Gastroesophageal sphincter (tissue), 4 donors: ENCODE measurements around the gene SEC23B. TPM values are rescaled to one million over a fixed set of nuclear protein-coding genes. Genes with fewer than 3 reads are reported as not detected.

Source experiments
- ATAC-seq: fragments of 150-250 bp; one replicate; pipeline ENCODE4 v1.9.1; 2016; ENCODE audit warnings: mild to moderate bottlenecking, moderate library complexity
- H3K27ac ChIP-seq, 4 donors: fragments of 200-600 bp; sonication (generic) in 3 of 4; 1 replicate in 3 of 4; 2 replicates in 1 of 4; pipeline ENCODE4 v1.5.1; 2016 to 2019
- H3K27me3 ChIP-seq: fragments of 200-600 bp; sonication (generic); one replicate; pipeline ENCODE4 v1.5.1; 2019
- H3K36me3 ChIP-seq, 2 donors: fragments of 200-600 bp; sonication (generic); one replicate each; pipeline ENCODE4 v1.5.1; 2019; ENCODE audit warnings: control low read depth in 1 of 2
- H3K4me1 ChIP-seq, 3 donors: fragments of 200-600 bp; sonication (generic); 1 replicate in 2 of 3; 2 replicates in 1 of 3; pipeline ENCODE4 v1.5.1; 2016 to 2019; ENCODE audit warnings: control low read depth in 2 of 3
- H3K4me3 ChIP-seq, 2 donors: fragments of 200-600 bp; sonication (generic); one replicate each; pipeline ENCODE4 v1.5.1; 2019; ENCODE audit warnings: mild to moderate bottlenecking in 1 of 2, moderate library complexity in 1 of 2
- H3K9me3 ChIP-seq, 3 donors: fragments of 200-600 bp; sonication (generic); one replicate each; pipeline ENCODE4 v1.5.1; 2017 to 2019; ENCODE audit warnings: control low read depth in 2 of 3
- CTCF ChIP-seq, 4 experiments: fragments of 200-600 bp in 2 of 4; fragments of 450-650 bp in 2 of 4; sonication (generic) in 1 of 4; IDR thresholded peaks; one replicate each; pipeline ENCODE4 v1.5.1; 2017 to 2019; ENCODE audit warnings: antibody characterized with exemption in 4 of 4, mild to moderate bottlenecking in 2 of 4, moderate library complexity in 2 of 4
- EP300 ChIP-seq: sonication (generic); formaldehyde crosslinking; IDR thresholded peaks from one replicate; pipeline ENCODE4 v1.6.1; 2017; ENCODE audit warnings: antibody characterized with exemption, mild to moderate bottlenecking
- POLR2A ChIP-seq, 2 donors: fragments of 450-650 bp; IDR thresholded peaks; one replicate each; pipeline ENCODE4 v1.6.1; 2017; ENCODE audit warnings: antibody characterized with exemption in 2 of 2, mild to moderate bottlenecking in 2 of 2, moderate library complexity in 1 of 2
- POLR2AphosphoS5 ChIP-seq: sonication (generic); formaldehyde crosslinking; IDR thresholded peaks from one replicate; pipeline ENCODE4 v1.6.1; 2017; ENCODE audit warnings: antibody characterized with exemption
- WGBS, 2 donors: methylation state at CpG; one replicate each; pipeline ENCODE4 v1.1.5; 2018; ENCODE audit warnings: low coverage in 1 of 2; 5-methylcytosine and 5-hydroxymethylcytosine counted together
- total RNA-seq, 4 donors: library from RNA; depleted of rRNA; stranded (reverse); fragments of >200 nt; gene quantifications; one replicate each; pipeline ENCODE4 v1.1.0, GENCODE V29; 2016

The SEC23B gene
- total RNA-seq, 4 donors from 2014 or later = 18.6 to 27.5 (median 20.2) TPM

- peaks cover 0 to 96% of the 10 kb centered on the region in 2 donors for H3K36me3 ChIP-seq
- no peaks in the 10 kb centered on the region for H3K4me1 ChIP-seq
- no peak for ATAC-seq
- H3K4me3 ChIP-seq = no peak overlapping the region
- H3K27me3 ChIP-seq = no peaks in the 10 kb centered on the region
- TF ChIP-seq CTCF (IDR thresholded peaks at IDR 0.05) = no peak
- no peak for TF ChIP-seq POLR2AphosphoS5
- no peak for TF ChIP-seq EP300
- TF ChIP-seq POLR2A (IDR thresholded peaks at IDR 0.05) = no peak
- 10 to 60% methylated on average over 1 of the region's 1 CpG for WGBS, 2 donors
- H3K27ac ChIP-seq = no peak overlapping the region
- no peaks in the 10 kb centered on the region for H3K9me3 ChIP-seq
These were observed 25.8 kb downstream of the SEC23B start for GRCh38 chr20:18533491-18533890.

- Histone ChIP-seq H3K4me1 (no peaks in the 10 kb centered on the region), H3K4me3 (no peak overlapping the region), H3K36me3 (peaks cover 0 to 92% of the 10 kb centered on the region in 2 donors), H3K27ac (no peak overlapping the region), H3K9me3 (no peaks in the 10 kb centered on the region), H3K27me3 (no peaks in the 10 kb centered on the region)
- no peak for TF ChIP-seq EP300
- no peak for TF ChIP-seq POLR2AphosphoS5
- no peak for TF ChIP-seq CTCF (IDR thresholded peaks at IDR 0.05)
- TF ChIP-seq POLR2A (IDR thresholded peaks at IDR 0.05) = no peak
- no peak for ATAC-seq
- WGBS, 2 donors = 75 to 89% methylated on average over 6 of the region's 6 CpGs
These were observed 26.4 kb downstream of the SEC23B start for GRCh38 chr20:18533978-18534644.

- Histone ChIP-seq H3K4me1 (no peaks in the 10 kb centered on the region), H3K27ac (no peak overlapping the region), H3K27me3 (no peaks in the 10 kb centered on the region), H3K4me3 (no peak overlapping the region), H3K36me3 (peaks cover 0 to 90% of the 10 kb centered on the region in 2 donors), H3K9me3 (no peaks in the 10 kb centered on the region)
- WGBS, 2 donors = 86 to 100% methylated on average over 1 to 2 of the region's 2 CpGs
- no peak for TF ChIP-seq CTCF (IDR thresholded peaks at IDR 0.05)
- TF ChIP-seq POLR2A (IDR thresholded peaks at IDR 0.05) = no peak
- no peak for TF ChIP-seq EP300
- no peak for TF ChIP-seq POLR2AphosphoS5
- no peak for ATAC-seq
These were observed 29.9 kb downstream of the SEC23B start for GRCh38 chr20:18537651-18538050.

- Histone ChIP-seq H3K9me3 (no peaks in the 10 kb centered on the region), H3K36me3 (peaks cover 0 to 89% of the 10 kb centered on the region in 2 donors), H3K4me3 (no peak overlapping the region), H3K27ac (no peak overlapping the region), H3K4me1 (no peaks in the 10 kb centered on the region), H3K27me3 (no peaks in the 10 kb centered on the region)
- no peak for ATAC-seq
- WGBS, 2 donors = 90 to 91% methylated on average over 5 of the region's 5 CpGs
- TF ChIP-seq EP300 = no peak
- no peak for TF ChIP-seq POLR2A (IDR thresholded peaks at IDR 0.05)
- no peak for TF ChIP-seq CTCF (IDR thresholded peaks at IDR 0.05)
- TF ChIP-seq POLR2AphosphoS5 = no peak
These were observed 34.0 kb downstream of the SEC23B start for GRCh38 chr20:18541741-18542140.

GRCh38 chr20:18543216-18543615 is 35.5 kb downstream of the SEC23B start:
- 81 to 95% methylated on average over 3 to 4 of the region's 4 CpGs for WGBS, 2 donors
- no peak overlapping the region for H3K4me3 ChIP-seq
- no peak for TF ChIP-seq POLR2AphosphoS5
- no peak for TF ChIP-seq POLR2A (IDR thresholded peaks at IDR 0.05)
- TF ChIP-seq CTCF (IDR thresholded peaks at IDR 0.05) = no peak
- no peak for TF ChIP-seq EP300
- no peak for ATAC-seq
- no peaks in the 10 kb centered on the region for H3K9me3 ChIP-seq
- H3K4me1 ChIP-seq = no peaks in the 10 kb centered on the region
- peaks cover 0 to 91% of the 10 kb centered on the region in 2 donors for H3K36me3 ChIP-seq
- no peak overlapping the region for H3K27ac ChIP-seq
- no peaks in the 10 kb centered on the region for H3K27me3 ChIP-seq
